Measurements from ENCODE around the gene PTGES3L. TPM values are rescaled to one million over a fixed set of nuclear protein-coding genes. Genes with fewer than 3 reads are reported as not detected.
A peak's percentile ranks its signal among the peaks of the same experiment; 100 is the strongest.
"Not testable (repeated sequence)": the region's sequence is repeated elsewhere in the genome, so short reads cannot be mapped to it uniquely, and the experiment has no call there.

The PTGES3L gene
- total and polyA plus RNA-seq, 7 experiments from 2014 or later, result 0.69 to 0.94 TPM; not detected in 5

- H3K4me3 Mint-ChIP-seq, result no peak overlapping the region
- H3K27ac Mint-ChIP-seq, result no peak overlapping the region
Measured at GRCh38 chr17:42985225-42985624, 5.3 kb upstream of the PTGES3L start.

DNA sequence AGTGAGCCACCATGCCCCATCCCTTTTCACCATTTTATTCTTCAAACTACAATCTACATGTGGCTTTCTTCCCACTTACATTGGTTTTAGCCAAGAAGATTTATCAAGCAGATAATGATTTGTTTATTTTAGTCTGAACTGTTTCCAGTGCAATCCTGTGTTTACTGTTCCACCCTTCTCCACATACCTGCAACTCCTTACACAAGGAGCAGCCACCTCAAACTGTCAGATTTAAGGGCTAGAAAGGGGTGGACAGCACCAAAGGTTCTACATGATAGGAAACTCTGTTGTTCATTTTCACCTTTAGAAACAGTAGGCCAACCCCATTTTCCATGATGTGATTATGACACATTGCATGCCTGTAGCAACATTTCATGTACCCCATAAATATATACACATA, 2.4 kb upstream of the PTGES3L start:
- CTCF ChIA-PET, result no interaction called here
- no peaks in the 10 kb centered on the region for H3K27me3 ChIP-seq (ENCODE audit: control insufficient read depth in 2 of 2, insufficient read depth in 2 of 2, low read length in 2 of 2)
- DNase-seq (no peak), ATAC-seq (no peak)
- no peak overlapping the region for H3K4me3 ChIP-seq (ENCODE audit: low read length)
- Mint-ChIP-seq H3K27me3 (no peaks in the 10 kb centered on the region), H3K36me3 (peaks cover 0 to 12% (median 10%) of the 10 kb centered on the region in 5 donors), H3K27ac (peak overlapping the region in 3 of 9 donors; percentile 16 to 62 (median 53)), H3K4me1 (peaks cover 25 to 43% (median 40%) of the 10 kb centered on the region in 7 donors), H3K4me3 (peak overlapping the region; percentile 58 to 99 (median 98)), H3K9me3 (no peaks in the 10 kb centered on the region)
- H3K36me3 ChIP-seq (ENCODE audit: control insufficient read depth in 2 of 3, insufficient read depth in 3 of 3, low read length in 3 of 3), result peaks cover 0 to 13% (median 0%) of the 10 kb centered on the region in 3 experiments
- intact Hi-C loops (cut with micrococcal nuclease), result no loop called here
- POLR2A ChIA-PET, result interaction anchor here (2.1 kb wide), 1 partner anchor 16 kb away, joined by 9 read pairs; the partner anchor contains the start of gene RPL27
- H3K9me3 ChIP-seq (ENCODE audit: control insufficient read depth in 2 of 3, low read length in 3 of 3), result no peaks in the 10 kb centered on the region
- peak overlapping the region; percentile 84 for H3K27ac ChIP-seq (ENCODE audit: low read depth, low read length)
- H3K4me1 ChIP-seq (ENCODE audit: control insufficient read depth in 2 of 2, insufficient read depth in 2 of 2, low read length in 2 of 2), result peaks cover 4 to 16% of the 10 kb centered on the region in 2 donors

More at GRCh38 chr17:42985225-42985624, 5.3 kb upstream of the PTGES3L start:
- Mint-ChIP-seq H3K36me3 (peaks cover 4 to 33% (median 21%) of the 10 kb centered on the region in 5 donors), H3K4me1 (peaks cover 16 to 33% (median 30%) of the 10 kb centered on the region in 7 donors), H3K9me3 (no peaks in the 10 kb centered on the region), H3K27me3 (no peaks in the 10 kb centered on the region)
- no peaks in the 10 kb centered on the region for H3K27me3 ChIP-seq (ENCODE audit: control insufficient read depth in 2 of 2, insufficient read depth in 2 of 2, low read length in 2 of 2)
- intact Hi-C loops (cut with micrococcal nuclease), result no loop called here
- CTCF ChIA-PET, result interaction anchor here (1.2 kb wide), 1 partner anchor 12 kb away, joined by 3 read pairs; no protein-coding TSS in a partner anchor
- no peak overlapping the region for H3K27ac ChIP-seq (ENCODE audit: low read depth, low read length)
- no peak for DNase-seq
- ATAC-seq, result peak; percentile 44
- H3K4me1 ChIP-seq (ENCODE audit: control insufficient read depth in 2 of 2, insufficient read depth in 2 of 2, low read length in 2 of 2), result peaks cover 4 to 12% of the 10 kb centered on the region in 2 donors
- POLR2A ChIA-PET, result no interaction called here
- peaks cover 12 to 42% (median 14%) of the 10 kb centered on the region in 3 experiments for H3K36me3 ChIP-seq (ENCODE audit: control insufficient read depth in 2 of 3, insufficient read depth in 3 of 3, low read length in 3 of 3)
- no peak overlapping the region for H3K4me3 ChIP-seq (ENCODE audit: low read length)
- H3K9me3 ChIP-seq (ENCODE audit: control insufficient read depth in 2 of 3, low read length in 3 of 3), result no peaks in the 10 kb centered on the region

- no peaks in the 10 kb centered on the region for H3K27me3 Mint-ChIP-seq
- Histone ChIP-seq H3K27me3 (ENCODE audit: control insufficient read depth in 2 of 2, insufficient read depth in 2 of 2, low read length in 2 of 2) (no peaks in the 10 kb centered on the region), H3K27ac (ENCODE audit: low read depth, low read length) (peak overlapping the region; percentile 84), H3K4me1 (ENCODE audit: control insufficient read depth in 2 of 2, insufficient read depth in 2 of 2, low read length in 2 of 2) (peaks cover 4 to 16% of the 10 kb centered on the region in 2 donors), H3K9me3 (ENCODE audit: control insufficient read depth in 2 of 3, low read length in 3 of 3) (no peaks in the 10 kb centered on the region), H3K4me3 (ENCODE audit: low read length) (peak overlapping the region; percentile 81), H3K36me3 (ENCODE audit: control insufficient read depth in 2 of 3, insufficient read depth in 3 of 3, low read length in 3 of 3) (peaks cover 0 to 6% (median 0%) of the 10 kb centered on the region in 3 experiments)
- H3K27ac Mint-ChIP-seq, result peak overlapping the region; percentile 83 to 96 (median 93)
- peak overlapping the region; percentile 95 to 99 (median 98) for H3K4me3 Mint-ChIP-seq
- POLR2A ChIA-PET, result interaction anchor here (0.9 to 2.1 kb wide), 3 partner anchors 17 to 380 kb away, joined by 3 to 9 read pairs (median 3); partner anchors contain the start of gene RPL27
- no peaks in the 10 kb centered on the region for H3K9me3 Mint-ChIP-seq
- CTCF ChIA-PET, result no interaction called here
- DNase-seq, result peak; percentile 33 to 67 (median 55)
- intact Hi-C loops (cut with micrococcal nuclease), result loop anchor here (1.0 to 2.0 kb wide), 8 partner anchors 16 to 502 kb away; partner anchors contain the start of genes AARSD1 (in 2 of the 2), RPL27 (in 2 of the 2), BECN1 (in 1 of the 2) and DHX8 (in 1 of the 2)
- peaks cover 25 to 43% (median 40%) of the 10 kb centered on the region in 7 donors for H3K4me1 Mint-ChIP-seq
- ATAC-seq, result peak; percentile 82
- peaks cover 0 to 11% (median 6%) of the 10 kb centered on the region in 5 donors for H3K36me3 Mint-ChIP-seq
Measured at GRCh38 chr17:42980766-42981397, 1.0 kb upstream of the PTGES3L start.

- H3K4me3 Mint-ChIP-seq, result peak within 1 kb of the TSS; percentile 96 to 99 (median 98)
- Histone ChIP-seq H3K36me3 (ENCODE audit: control insufficient read depth in 2 of 3, insufficient read depth in 3 of 3, low read length in 3 of 3) (peaks cover 0 to 6% (median 0%) of the 10 kb centered on the region in 3 experiments), H3K9me3 (ENCODE audit: control insufficient read depth in 2 of 3, low read length in 3 of 3) (no peaks in the 10 kb centered on the region), H3K4me3 (ENCODE audit: low read length) (peak within 1 kb of the TSS; percentile 81), H3K4me1 (ENCODE audit: control insufficient read depth in 2 of 2, insufficient read depth in 2 of 2, low read length in 2 of 2) (peaks cover 4 to 16% of the 10 kb centered on the region in 2 donors), H3K27ac (ENCODE audit: low read depth, low read length) (peak within 1 kb of the TSS; percentile 84), H3K27me3 (ENCODE audit: control insufficient read depth in 2 of 2, insufficient read depth in 2 of 2, low read length in 2 of 2) (no peaks in the 10 kb centered on the region)
- no peaks in the 10 kb centered on the region for H3K27me3 Mint-ChIP-seq
- intact Hi-C loops (cut with micrococcal nuclease), result loop anchor here (1.0 to 2.0 kb wide), 8 partner anchors 16 to 503 kb away; partner anchors contain the start of genes AARSD1 (in 2 of the 2), RPL27 (in 2 of the 2), BECN1 (in 1 of the 2) and DHX8 (in 1 of the 2)
- H3K36me3 Mint-ChIP-seq, result peaks cover 0 to 10% (median 5%) of the 10 kb centered on the region in 5 donors
- H3K27ac Mint-ChIP-seq, result peak within 1 kb of the TSS; percentile 83 to 98 (median 94)
- DNase-seq (peak; percentile 81 to 93 (median 87)), ATAC-seq (peak; percentile 93)
- peaks cover 25 to 40% (median 36%) of the 10 kb centered on the region in 7 donors for H3K4me1 Mint-ChIP-seq
- CTCF ChIA-PET, result no interaction called here
- H3K9me3 Mint-ChIP-seq, result no peaks in the 10 kb centered on the region
- POLR2A ChIA-PET, result interaction anchor here (0.9 to 2.1 kb wide), 3 partner anchors 18 to 380 kb away, joined by 3 to 9 read pairs (median 3); partner anchors contain the start of gene RPL27
Measured at GRCh38 chr17:42980274-42980765, 440 bp upstream of the PTGES3L start, which contains the start of gene RUNDC1. Gene RUNDC1 (plus strand): TSS chr17:42980565. CDS start chr17:42980577, 12 bp downstream.

DNA sequence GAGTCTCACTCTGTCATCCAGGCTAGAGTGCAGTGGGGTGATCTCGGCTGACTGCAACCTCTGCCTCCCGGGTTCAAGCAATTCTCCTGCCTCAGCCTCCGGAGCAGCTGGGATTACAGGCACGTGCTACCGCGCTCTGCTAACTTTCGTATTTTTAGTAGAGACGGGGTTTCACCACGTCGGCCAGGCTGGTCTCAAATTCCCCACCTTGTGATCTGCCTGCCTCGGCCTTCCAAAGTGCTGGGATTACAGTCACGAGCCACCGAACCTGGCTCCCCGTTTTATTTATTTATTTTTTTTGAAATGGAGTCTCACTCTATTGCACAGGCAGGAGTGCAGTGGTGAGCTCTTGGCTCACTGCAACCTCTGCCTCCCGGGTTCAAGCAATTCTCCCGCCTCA, 4.2 kb downstream of the PTGES3L start:
- H3K9me3 ChIP-seq (ENCODE audit: control insufficient read depth in 2 of 3, low read length in 3 of 3); H3K9me3 Mint-ChIP-seq; H3K27me3 Mint-ChIP-seq; H3K4me3 ChIP-seq (ENCODE audit: low read length); ATAC-seq; POLR2A ChIA-PET; H3K27me3 ChIP-seq (ENCODE audit: control insufficient read depth in 2 of 2, insufficient read depth in 2 of 2, low read length in 2 of 2); DNase-seq; H3K36me3 ChIP-seq (ENCODE audit: control insufficient read depth in 2 of 3, insufficient read depth in 3 of 3, low read length in 3 of 3); H3K27ac ChIP-seq (ENCODE audit: low read depth, low read length); H3K4me3 Mint-ChIP-seq; H3K36me3 Mint-ChIP-seq; intact Hi-C loops (cut with micrococcal nuclease); H3K4me1 ChIP-seq (ENCODE audit: control insufficient read depth in 2 of 2, insufficient read depth in 2 of 2, low read length in 2 of 2): not testable (repeated sequence)
- CTCF ChIA-PET, result interaction anchor here (0.6 kb wide), 1 partner anchor 20 kb away, joined by 4 read pairs; no protein-coding TSS in a partner anchor
- H3K4me1 Mint-ChIP-seq, result peaks cover 9 to 20% (median 14%) of the 10 kb centered on the region in 7 donors
- H3K27ac Mint-ChIP-seq, result peak overlapping the region in 1 of 9 donors; percentile 12

GRCh38 chr17:42975265-42975664, 4.6 kb downstream of the PTGES3L start:
- no peak for ATAC-seq
- ChIA-PET POLR2A (no interaction called here), CTCF (no interaction called here)
- Mint-ChIP-seq H3K4me1 (peaks cover 8 to 16% (median 12%) of the 10 kb centered on the region in 7 donors), H3K27ac (peak overlapping the region in 3 of 9 donors; percentile 9 to 23 (median 12)), H3K27me3 (no peaks in the 10 kb centered on the region), H3K4me3 (no peak overlapping the region), H3K9me3 (no peaks in the 10 kb centered on the region), H3K36me3 (no peaks in the 10 kb centered on the region)
- Histone ChIP-seq H3K27me3 (ENCODE audit: control insufficient read depth in 2 of 2, insufficient read depth in 2 of 2, low read length in 2 of 2) (no peaks in the 10 kb centered on the region), H3K27ac (ENCODE audit: low read depth, low read length) (no peak overlapping the region), H3K36me3 (ENCODE audit: control insufficient read depth in 2 of 3, insufficient read depth in 3 of 3, low read length in 3 of 3) (no peaks in the 10 kb centered on the region), H3K9me3 (ENCODE audit: control insufficient read depth in 2 of 3, low read length in 3 of 3) (no peaks in the 10 kb centered on the region), H3K4me3 (ENCODE audit: low read length) (no peak overlapping the region), H3K4me1 (ENCODE audit: control insufficient read depth in 2 of 2, insufficient read depth in 2 of 2, low read length in 2 of 2) (peaks cover 0 to 5% of the 10 kb centered on the region in 2 donors)
- no peak for DNase-seq
- intact Hi-C loops (cut with micrococcal nuclease), result no loop called here

All from naive thymus-derived CD4-positive, alpha-beta T cell (primary cell).